Common myeloid progenitor, CD34-positive (primary cell): Measurements from ENCODE around the gene C11orf42.

Source experiments
- CTCF ChIA-PET: fragments of 350-600 bp; sonication (Branson Sonifier 250); formaldehyde crosslinking; loops from one replicate; lab custom pipeline; 2021; ENCODE audit warnings: antibody characterized with exemption; lab: Charles Lee
- POLR2A ChIA-PET: fragments of 350-600 bp; sonication (Branson Sonifier 250); formaldehyde crosslinking; loops from one replicate; lab custom pipeline; 2021; ENCODE audit warnings: antibody characterized with exemption; lab: Charles Lee
- DNase-seq, 3 donors: peaks; one replicate each; pipeline versions ENCODE4 v3.0.0 to v3.0.0-alpha.2; 2013
- H3K27ac ChIP-seq, 2 experiments: 1 replicate in 1 of 2; 2 replicates in 1 of 2; pipeline ENCODE4 v1.7.0; 2013; ENCODE audit warnings: inconsistent platforms in 2 of 2, low read length in 2 of 2, mild to moderate bottlenecking in 2 of 2, low read depth in 1 of 2, moderate library complexity in 1 of 2; ENCODE audit not compliant: severe bottlenecking in 2 of 2, insufficient read depth in 1 of 2, poor library complexity in 1 of 2
- H3K27me3 ChIP-seq, 5 experiments: replicated peaks in 2 of 5; 1 replicate in 3 of 5; 2 replicates in 2 of 5; pipeline versions ENCODE4 v1.6.1 to v1.7.0; 2013; ENCODE audit warnings: low read length in 4 of 5, mild to moderate bottlenecking in 2 of 5, moderate library complexity in 2 of 5, inconsistent platforms in 1 of 5; ENCODE audit not compliant: insufficient read depth in 5 of 5, control insufficient read depth in 4 of 5
- H3K36me3 ChIP-seq, 4 experiments: 1 replicate in 2 of 4; 2 replicates in 2 of 4; pipeline versions ENCODE4 v1.6.1 to v1.7.0; 2013; ENCODE audit warnings: low read length in 3 of 4, control low read depth in 1 of 4, mild to moderate bottlenecking in 1 of 4; ENCODE audit not compliant: control insufficient read depth in 4 of 4, insufficient read depth in 4 of 4
- H3K4me1 ChIP-seq, 4 experiments: 1 replicate in 3 of 4; 2 replicates in 1 of 4; pipeline versions ENCODE4 v1.6.1 to v1.7.1; 2013; ENCODE audit warnings: low read length in 3 of 4, mild to moderate bottlenecking in 3 of 4, control low read depth in 1 of 4, inconsistent platforms in 1 of 4, moderate library complexity in 1 of 4; ENCODE audit not compliant: control insufficient read depth in 4 of 4, insufficient read depth in 4 of 4; ENCODE audit errors: control extremely low read depth in 1 of 4
- H3K4me3 ChIP-seq, 7 experiments: 1 replicate in 4 of 7; 2 replicates in 3 of 7; pipeline versions ENCODE4 v1.5.1 to v1.7.0; 2013; ENCODE audit warnings: mild to moderate bottlenecking in 7 of 7, low read length in 6 of 7, moderate library complexity in 6 of 7, inconsistent platforms in 2 of 7, low read depth in 2 of 7, control low read depth in 1 of 7; ENCODE audit not compliant: insufficient read depth in 4 of 7, control insufficient read depth in 1 of 7; ENCODE audit errors: extremely low read depth in 1 of 7
- H3K9me3 ChIP-seq, 5 experiments: 1 replicate in 4 of 5; 2 replicates in 1 of 5; pipeline versions ENCODE4 v1.6.1 to v1.7.1; 2013; ENCODE audit warnings: low read length in 4 of 5, mild to moderate bottlenecking in 2 of 5, inconsistent platforms in 1 of 5, low read depth in 1 of 5, moderate library complexity in 1 of 5; ENCODE audit not compliant: control insufficient read depth in 4 of 5, insufficient read depth in 2 of 5; ENCODE audit errors: control extremely low read depth in 1 of 5
- WGBS: methylation state at CpG from one replicate; pipeline ENCODE4 v1.1.5; 2013; ENCODE audit not compliant: insufficient coverage; 5-methylcytosine and 5-hydroxymethylcytosine counted together

The C11orf42 gene

DNA sequence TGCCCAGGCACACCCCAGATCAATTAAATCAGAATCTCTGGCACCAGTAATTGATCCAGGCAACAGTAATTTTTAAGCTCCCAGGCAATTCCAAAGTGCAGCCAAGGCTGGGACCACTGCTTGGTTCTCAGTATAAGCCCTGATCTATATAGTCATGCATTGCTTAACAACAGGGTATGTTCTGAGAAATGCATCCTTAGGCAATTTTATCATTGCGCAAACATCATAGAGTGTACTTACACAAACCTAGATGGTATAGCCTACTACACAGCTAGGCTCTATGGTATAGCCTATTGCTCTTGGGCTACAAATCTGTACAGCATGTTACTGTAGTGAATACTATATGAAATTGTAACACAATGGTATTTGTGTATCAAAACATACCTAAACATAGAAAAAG, 651 bp upstream of the C11orf42 start:
- H3K9me3 ChIP-seq: no peaks in the 10 kb centered on the region
- H3K27me3 ChIP-seq: no peaks in the 10 kb centered on the region
- ChIA-PET CTCF (no interaction called here), POLR2A (no interaction called here)
- H3K27ac ChIP-seq: no peak overlapping the region
- DNase-seq: peak in 1 of 3 donors; percentile 8
- peaks cover 0 to 9% (median 4%) of the 10 kb centered on the region in 4 experiments for H3K4me1 ChIP-seq
- no CpG with 5 or more reads among the region's 1 CpG for WGBS
- no peak overlapping the region for H3K4me3 ChIP-seq
- peaks cover 0 to 14% (median 8%) of the 10 kb centered on the region in 4 experiments for H3K36me3 ChIP-seq

DNA sequence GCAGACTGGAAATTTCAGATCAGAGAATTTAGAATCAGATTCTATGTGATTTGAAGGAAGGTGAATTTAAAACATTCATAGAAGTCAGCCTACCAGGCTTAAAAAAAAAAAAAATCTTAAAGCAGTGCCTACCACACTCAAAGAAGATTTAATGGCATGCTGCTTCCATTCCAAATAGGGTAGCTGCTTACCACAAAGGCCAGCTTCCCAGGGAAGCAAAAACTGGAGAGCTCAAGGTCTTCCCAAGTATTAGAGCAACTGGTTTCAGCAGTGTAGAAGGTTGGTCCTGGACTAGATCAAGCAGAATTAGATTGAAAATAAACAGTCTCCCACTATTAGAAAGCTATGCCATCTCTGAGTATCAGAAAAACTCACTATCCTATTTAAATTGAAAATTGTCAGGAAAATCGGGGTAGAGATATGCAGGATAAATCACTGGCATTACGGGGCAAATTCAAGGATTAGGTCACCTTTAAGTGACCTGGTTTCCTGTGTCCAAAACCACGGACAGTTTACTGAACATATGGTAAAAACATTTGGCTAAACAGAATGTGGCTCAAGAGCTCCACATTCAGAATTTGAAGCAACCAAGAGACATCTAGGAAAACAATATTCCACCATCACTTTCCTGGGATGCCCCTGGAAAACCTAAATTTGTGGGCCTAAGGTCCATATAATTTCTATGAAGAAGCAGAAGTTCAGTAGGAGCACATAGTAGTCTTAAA, 1.3 kb downstream of the C11orf42 start:
- no peaks in the 10 kb centered on the region for H3K9me3 ChIP-seq
- peaks cover 0 to 32% (median 21%) of the 10 kb centered on the region in 4 experiments for H3K36me3 ChIP-seq
- no peak overlapping the region for H3K27ac ChIP-seq
- H3K4me1 ChIP-seq: peaks cover 0 to 5% (median 0%) of the 10 kb centered on the region in 4 experiments
- DNase-seq: no peak
- H3K27me3 ChIP-seq: no peaks in the 10 kb centered on the region
- CTCF ChIA-PET: interaction anchor here (1.4 kb wide), 1 partner anchor 9 kb away, joined by 5 read pairs; no protein-coding TSS in a partner anchor
- POLR2A ChIA-PET: interaction anchor here (0.6 kb wide), 1 partner anchor 466 kb away, joined by 5 read pairs; no protein-coding TSS in a partner anchor
- 89% methylated on average over 3 of the region's 3 CpGs for WGBS
- no peak overlapping the region for H3K4me3 ChIP-seq

DNA sequence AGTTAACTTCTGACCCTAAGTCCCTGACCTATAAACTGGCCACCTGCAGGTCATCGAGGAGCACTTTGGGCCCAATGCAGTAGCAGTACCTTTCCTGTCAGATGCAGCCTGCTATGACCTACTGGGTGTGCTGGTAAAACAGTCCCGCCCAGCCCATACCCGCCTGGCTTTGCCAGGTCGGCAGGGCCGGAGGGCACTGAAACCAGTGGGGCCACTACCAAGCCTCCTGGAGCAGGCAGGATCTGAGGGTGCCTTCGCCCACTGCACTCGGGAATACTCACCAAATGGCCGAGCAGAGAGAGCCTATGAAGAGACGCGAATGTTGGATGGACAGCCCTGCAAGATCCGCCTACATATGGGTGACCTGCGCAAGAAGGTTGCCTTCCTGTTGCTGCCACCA, 4.4 kb downstream of the C11orf42 start:
- peaks cover 7 to 55% (median 34%) of the 10 kb centered on the region in 4 experiments for H3K36me3 ChIP-seq
- no peak overlapping the region for H3K4me3 ChIP-seq
- DNase-seq: no peak
- ChIA-PET CTCF (no interaction called here), POLR2A (no interaction called here)
- no peak overlapping the region for H3K27ac ChIP-seq
- H3K9me3 ChIP-seq: no peaks in the 10 kb centered on the region
- H3K27me3 ChIP-seq: no peaks in the 10 kb centered on the region
- 98% methylated on average over 12 of the region's 12 CpGs for WGBS
- no peaks in the 10 kb centered on the region for H3K4me1 ChIP-seq

DNA sequence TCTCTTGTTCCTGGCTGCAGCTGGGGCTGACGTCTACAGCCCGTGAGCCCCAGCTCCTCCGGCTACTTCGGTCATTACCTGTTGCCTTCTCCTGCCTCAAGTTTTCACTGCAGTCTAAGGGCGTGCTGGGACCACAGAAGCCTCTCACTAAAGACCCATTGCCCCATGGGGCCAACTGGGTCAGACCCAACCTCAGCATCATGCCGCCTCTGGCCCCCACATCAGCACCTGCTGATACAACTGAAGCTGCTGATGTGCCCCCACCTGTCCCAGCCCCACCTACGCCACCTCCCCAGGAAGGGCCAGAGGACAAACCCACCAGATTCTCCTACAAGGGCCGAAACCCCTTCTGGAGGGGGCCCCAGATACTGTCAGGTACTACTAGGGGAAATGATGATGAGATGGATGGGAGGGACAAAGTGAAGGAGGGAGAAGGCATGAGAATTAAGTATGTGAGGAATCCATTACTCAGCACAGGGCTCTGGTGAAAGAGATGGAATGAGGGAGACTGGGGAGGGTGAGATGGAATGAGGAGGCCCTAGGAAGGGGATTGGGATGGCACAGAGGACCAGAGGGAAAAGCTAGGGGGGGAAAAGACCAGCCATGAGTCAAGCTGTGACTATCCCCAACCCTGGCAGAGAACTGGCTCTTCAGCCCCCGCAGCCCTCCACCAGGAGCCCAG, 5.1 kb downstream of the C11orf42 start:
- Histone ChIP-seq H3K9me3 (no peaks in the 10 kb centered on the region), H3K36me3 (peaks cover 7 to 55% (median 33%) of the 10 kb centered on the region in 4 experiments), H3K4me1 (no peaks in the 10 kb centered on the region), H3K4me3 (no peak overlapping the region), H3K27ac (no peak overlapping the region), H3K27me3 (no peaks in the 10 kb centered on the region)
- ChIA-PET CTCF (no interaction called here), POLR2A (no interaction called here)
- WGBS: 97% methylated on average over 8 of the region's 9 CpGs
- no peak for DNase-seq

DNA sequence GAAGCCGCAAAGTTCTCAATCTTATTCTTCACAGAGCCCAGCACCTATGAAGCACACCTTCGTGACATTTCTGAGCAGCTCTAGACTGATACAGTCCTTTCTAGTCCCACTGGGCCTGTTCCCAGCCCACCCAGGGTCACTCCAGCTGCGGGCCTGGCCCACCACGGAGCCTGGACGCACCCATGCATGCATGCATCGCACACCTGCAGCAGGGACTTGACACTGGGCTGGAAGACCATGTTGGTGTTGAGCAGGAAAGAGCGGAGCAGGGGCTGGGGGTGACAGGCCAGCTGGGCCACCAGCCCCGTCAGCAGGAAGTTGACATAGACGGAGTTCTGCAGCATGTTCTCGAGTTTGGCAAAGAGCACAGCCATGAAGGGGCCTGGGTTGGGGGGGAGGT, 9.2 kb downstream of the C11orf42 start:
- no peak for DNase-seq
- peaks cover 8 to 85% (median 57%) of the 10 kb centered on the region in 4 experiments for H3K36me3 ChIP-seq
- no peak overlapping the region for H3K27ac ChIP-seq
- WGBS: 98% methylated on average over 6 of the region's 10 CpGs
- H3K4me3 ChIP-seq: no peak overlapping the region
- H3K9me3 ChIP-seq: no peaks in the 10 kb centered on the region
- H3K27me3 ChIP-seq: no peaks in the 10 kb centered on the region
- POLR2A ChIA-PET: no interaction called here
- H3K4me1 ChIP-seq: peaks cover 0 to 2% (median 0%) of the 10 kb centered on the region in 4 experiments
- CTCF ChIA-PET: no interaction called here

DNA sequence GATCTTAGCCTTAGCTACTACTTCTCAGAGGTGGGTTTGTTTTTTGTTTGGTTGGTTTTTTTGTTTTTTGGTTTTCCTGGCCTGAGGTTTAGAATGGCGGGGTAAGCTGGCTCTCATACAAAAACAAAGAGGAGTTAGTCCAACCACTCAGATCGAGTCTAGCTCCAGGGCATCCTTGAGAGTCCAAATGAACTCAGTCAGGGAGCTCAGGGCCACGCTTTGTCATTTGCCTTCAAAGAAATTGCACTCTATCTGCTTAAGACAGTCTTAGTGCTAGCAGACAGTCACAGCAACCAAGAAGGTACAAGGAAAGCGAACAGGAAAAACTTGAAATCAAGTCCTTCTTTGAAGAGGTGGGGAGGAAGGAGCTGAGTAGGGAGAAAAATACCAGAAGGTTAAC, 11.1 kb downstream of the C11orf42 start:
- H3K36me3 ChIP-seq: peaks cover 14 to 81% (median 50%) of the 10 kb centered on the region in 4 experiments
- H3K27me3 ChIP-seq: no peaks in the 10 kb centered on the region
- 100% methylated on average over 1 of the region's 4 CpGs for WGBS
- ChIA-PET POLR2A (no interaction called here), CTCF (interaction anchor here (1.3 to 1.9 kb wide), 2 partner anchors 13 kb away, joined by 5 to 6 read pairs; no protein-coding TSS in a partner anchor)
- no peaks in the 10 kb centered on the region for H3K9me3 ChIP-seq
- no peak overlapping the region for H3K27ac ChIP-seq
- no peak for DNase-seq
- peaks cover 0 to 2% (median 0%) of the 10 kb centered on the region in 4 experiments for H3K4me1 ChIP-seq
- no peak overlapping the region for H3K4me3 ChIP-seq

DNA sequence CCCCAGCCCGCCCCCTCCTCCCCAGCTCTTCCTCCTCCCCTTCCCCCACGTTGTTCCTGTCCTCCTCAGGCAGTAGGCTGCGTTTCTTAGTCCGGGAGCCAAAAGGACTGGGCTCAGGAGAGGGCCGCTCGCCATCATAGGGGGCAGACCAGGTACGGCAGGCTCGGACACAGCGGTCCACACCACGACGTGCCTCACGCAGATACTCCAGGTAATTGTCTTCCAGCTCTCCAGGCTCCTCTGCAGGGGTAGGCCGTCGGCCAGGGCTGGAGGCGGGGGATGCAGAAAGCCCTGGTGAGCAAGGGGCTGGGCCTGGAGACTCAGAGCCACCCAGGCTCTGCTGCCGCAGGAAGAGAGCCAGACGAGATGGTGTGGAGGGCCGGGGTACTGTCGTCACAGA, 12.4 kb downstream of the C11orf42 start:
- CTCF ChIA-PET: no interaction called here
- POLR2A ChIA-PET: no interaction called here
- H3K36me3 ChIP-seq: peaks cover 21 to 84% (median 58%) of the 10 kb centered on the region in 4 experiments

More for the DNA sequence above, 12.4 kb downstream of the C11orf42 start:
- no peaks in the 10 kb centered on the region for H3K9me3 ChIP-seq
- no peak overlapping the region for H3K4me3 ChIP-seq
- H3K27me3 ChIP-seq: no peaks in the 10 kb centered on the region
- no peak overlapping the region for H3K27ac ChIP-seq
- DNase-seq: no peak
- H3K4me1 ChIP-seq: peaks cover 0 to 2% (median 0%) of the 10 kb centered on the region in 4 experiments
- WGBS: 91% methylated on average over 17 of the region's 19 CpGs
